GM23338 (cell line): ENCODE results near the gene NGEF. TPM values are rescaled to one million over a fixed set of nuclear protein-coding genes. Genes with fewer than 3 reads are reported as not detected.

Experiments used
- ATAC-seq: fragments of 200-7000 bp; cut with Tn5 transposase; 3 replicates; pipeline ENCODE4 v1.9.1; 2020
- DNase-seq: peaks from one replicate; pipeline ENCODE4 v3.0.0-alpha.2; 2015; ENCODE audit warnings: low spot score
- H2AFZ ChIP-seq: fragments of 200-600 bp; sonication (generic); 2 replicates; pipeline ENCODE4 v1.8.0; 2016; ENCODE audit warnings: antibody characterized with exemption, mild to moderate bottlenecking, moderate library complexity
- H3F3A ChIP-seq: fragments of 200-600 bp; sonication (generic); replicated peaks from 2 replicates; pipeline ENCODE4 v1.8.0; 2017; ENCODE audit warnings: antibody characterized with exemption, mixed run types, low read depth
- H3K27ac ChIP-seq: fragments of 200-600 bp; sonication (generic); 2 replicates; pipeline ENCODE4 v1.6.1; 2016; ENCODE audit warnings: low read depth
- H3K27me3 ChIP-seq: fragments of 200-600 bp; sonication (generic); 2 replicates; pipeline ENCODE4 v1.8.0; 2016; ENCODE audit warnings: mild to moderate bottlenecking, mixed run types, moderate library complexity; ENCODE audit not compliant: insufficient read depth
- H3K36me3 ChIP-seq: fragments of 200-600 bp; sonication (generic); 2 replicates; pipeline ENCODE4 v1.8.0; 2016; ENCODE audit warnings: mild to moderate bottlenecking; ENCODE audit not compliant: insufficient read depth
- H3K4me1 ChIP-seq: fragments of 200-600 bp; sonication (generic); 2 replicates; pipeline ENCODE4 v1.8.0; 2016; ENCODE audit warnings: mild to moderate bottlenecking, moderate library complexity; ENCODE audit not compliant: insufficient read depth
- H3K4me2 ChIP-seq: fragments of 200-600 bp; sonication (generic); 2 replicates; pipeline ENCODE4 v1.7.1; 2017; ENCODE audit warnings: mixed run types
- H3K4me3 ChIP-seq: fragments of 200-600 bp; sonication (generic); 2 replicates; pipeline ENCODE4 v1.6.1; 2016; ENCODE audit warnings: mixed run types
- H3K79me2 ChIP-seq: fragments of 200-600 bp; sonication (generic); replicated peaks from 2 replicates; pipeline ENCODE4 v1.8.0; 2017; ENCODE audit warnings: mild to moderate bottlenecking; ENCODE audit not compliant: insufficient read depth
- H3K9me2 ChIP-seq: fragments of 200-600 bp; sonication (generic); 2 replicates; pipeline ENCODE4 v1.8.0; 2017; ENCODE audit not compliant: insufficient read depth
- H4K20me1 ChIP-seq: fragments of 200-600 bp; sonication (generic); replicated peaks from 2 replicates; pipeline ENCODE4 v1.8.0; 2017; ENCODE audit warnings: mild to moderate bottlenecking; ENCODE audit not compliant: insufficient read depth
- H3K27ac Mint-ChIP-seq: 2 replicates; pipeline ENCODE4 v1.8.0; 2020; ENCODE audit warnings: inconsistent platforms, mild to moderate bottlenecking, moderate library complexity, mixed read lengths
- H3K27me3 Mint-ChIP-seq: 3 replicates; pipeline ENCODE4 v1.8.0; 2022; ENCODE audit warnings: low read depth, mild to moderate bottlenecking, moderate library complexity, mixed read lengths, inconsistent platforms; ENCODE audit not compliant: insufficient read depth, poor library complexity
- H3K36me3 Mint-ChIP-seq: 3 replicates; pipeline ENCODE4 v1.8.0; 2021; ENCODE audit warnings: low read depth, mild to moderate bottlenecking, inconsistent platforms, moderate library complexity, mixed read lengths
- H3K4me1 Mint-ChIP-seq: 3 replicates; pipeline ENCODE4 v1.8.0; 2020; ENCODE audit warnings: mild to moderate bottlenecking, inconsistent platforms, mixed read lengths
- H3K4me3 Mint-ChIP-seq: 3 replicates; pipeline ENCODE4 v1.8.0; 2021; ENCODE audit warnings: moderate library complexity, mild to moderate bottlenecking, inconsistent platforms, mixed read lengths
- H3K9me3 Mint-ChIP-seq: 3 replicates; pipeline ENCODE4 v1.8.0; 2020; ENCODE audit warnings: moderate library complexity, mild to moderate bottlenecking, inconsistent platforms, mixed read lengths
- EZH2phosphoT487 ChIP-seq: fragments of 200-600 bp; sonication (generic); IDR thresholded peaks from one replicate; pipeline ENCODE4 v1.8.1; 2018; ENCODE audit warnings: antibody characterized with exemption; ENCODE audit not compliant: unreplicated experiment
- JUNB ChIP-seq: IDR thresholded peaks from one replicate; pipeline ENCODE4 v1.6.1; 2016; ENCODE audit warnings: antibody characterized with exemption; ENCODE audit not compliant: unreplicated experiment
- POLR2AphosphoS5 ChIP-seq: IDR thresholded peaks from 2 replicates; pipeline ENCODE4 v1.6.1; 2016; ENCODE audit warnings: antibody characterized with exemption, low read depth
- STAT1 ChIP-seq: IDR thresholded peaks from one replicate; pipeline ENCODE4 v1.6.1; 2016; ENCODE audit warnings: antibody characterized with exemption; ENCODE audit not compliant: unreplicated experiment
- ZNF331 ChIP-seq: fragments of 250-450 bp; sonication (Bioruptor Pico); IDR thresholded peaks from 2 replicates; pipeline ENCODE4 v1.5.0; 2020; ENCODE audit warnings: low read depth, mild to moderate bottlenecking, moderate library complexity
- polyA plus RNA-seq: library from polyadenylated mRNA; unstranded; fragments of >200 nt; fragmentation: Nextera tagmentation; extraction: Ambion mirVana; gene quantifications from 2 replicates; pipeline ENCODE4 v1.2.1, GENCODE V29; 2016
- total RNA-seq: library from RNA; depleted of rRNA; stranded (reverse); fragments of >200 nt; shearing (Covaris generic); gene quantifications from 2 replicates; pipeline ENCODE4 v1.2.3, GENCODE V29; 2014
- TF ChIP-seq, protein P1 (sequence below): fragments of 250-450 bp; sonication (Bioruptor Pico); IDR thresholded peaks from 2 replicates; pipeline ENCODE4 v1.5.0; 2020; ENCODE audit warnings: mild to moderate bottlenecking, moderate library complexity

Gene NGEF
- total and polyA plus RNA-seq, 2 experiments from 2014 or later: 1.8 to 5.4 TPM

DNA sequence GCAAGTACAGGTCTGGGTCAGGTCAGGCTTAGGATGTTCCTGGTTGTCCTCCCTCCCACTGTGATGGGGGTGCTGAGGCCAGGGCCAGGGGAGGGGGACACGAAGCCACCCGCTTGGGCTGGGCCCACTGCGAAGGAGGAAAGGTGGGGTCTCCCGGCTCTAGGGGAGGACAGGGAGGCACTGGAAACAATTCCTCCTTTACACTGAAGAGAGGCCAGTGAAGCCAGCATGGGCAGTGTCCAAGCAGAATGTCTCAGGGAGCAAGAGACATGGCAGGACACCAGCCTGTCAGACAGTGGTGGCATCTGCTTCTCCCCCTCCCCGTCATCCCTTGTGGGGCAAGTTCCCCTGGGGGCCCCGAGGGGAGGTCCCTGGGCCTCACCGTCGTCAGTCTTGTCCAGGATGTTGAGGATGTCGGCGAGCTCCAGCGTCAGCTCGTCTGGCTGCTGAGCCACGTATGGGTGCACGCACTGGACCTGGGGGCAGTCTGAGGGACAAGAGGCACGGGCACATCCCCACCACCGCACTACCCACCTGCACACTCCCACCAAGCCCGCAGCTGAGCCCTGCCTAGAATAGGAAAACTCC lies 132.2 kb downstream of the NGEF start (continued):
- TF ChIP-seq, protein P1, sequence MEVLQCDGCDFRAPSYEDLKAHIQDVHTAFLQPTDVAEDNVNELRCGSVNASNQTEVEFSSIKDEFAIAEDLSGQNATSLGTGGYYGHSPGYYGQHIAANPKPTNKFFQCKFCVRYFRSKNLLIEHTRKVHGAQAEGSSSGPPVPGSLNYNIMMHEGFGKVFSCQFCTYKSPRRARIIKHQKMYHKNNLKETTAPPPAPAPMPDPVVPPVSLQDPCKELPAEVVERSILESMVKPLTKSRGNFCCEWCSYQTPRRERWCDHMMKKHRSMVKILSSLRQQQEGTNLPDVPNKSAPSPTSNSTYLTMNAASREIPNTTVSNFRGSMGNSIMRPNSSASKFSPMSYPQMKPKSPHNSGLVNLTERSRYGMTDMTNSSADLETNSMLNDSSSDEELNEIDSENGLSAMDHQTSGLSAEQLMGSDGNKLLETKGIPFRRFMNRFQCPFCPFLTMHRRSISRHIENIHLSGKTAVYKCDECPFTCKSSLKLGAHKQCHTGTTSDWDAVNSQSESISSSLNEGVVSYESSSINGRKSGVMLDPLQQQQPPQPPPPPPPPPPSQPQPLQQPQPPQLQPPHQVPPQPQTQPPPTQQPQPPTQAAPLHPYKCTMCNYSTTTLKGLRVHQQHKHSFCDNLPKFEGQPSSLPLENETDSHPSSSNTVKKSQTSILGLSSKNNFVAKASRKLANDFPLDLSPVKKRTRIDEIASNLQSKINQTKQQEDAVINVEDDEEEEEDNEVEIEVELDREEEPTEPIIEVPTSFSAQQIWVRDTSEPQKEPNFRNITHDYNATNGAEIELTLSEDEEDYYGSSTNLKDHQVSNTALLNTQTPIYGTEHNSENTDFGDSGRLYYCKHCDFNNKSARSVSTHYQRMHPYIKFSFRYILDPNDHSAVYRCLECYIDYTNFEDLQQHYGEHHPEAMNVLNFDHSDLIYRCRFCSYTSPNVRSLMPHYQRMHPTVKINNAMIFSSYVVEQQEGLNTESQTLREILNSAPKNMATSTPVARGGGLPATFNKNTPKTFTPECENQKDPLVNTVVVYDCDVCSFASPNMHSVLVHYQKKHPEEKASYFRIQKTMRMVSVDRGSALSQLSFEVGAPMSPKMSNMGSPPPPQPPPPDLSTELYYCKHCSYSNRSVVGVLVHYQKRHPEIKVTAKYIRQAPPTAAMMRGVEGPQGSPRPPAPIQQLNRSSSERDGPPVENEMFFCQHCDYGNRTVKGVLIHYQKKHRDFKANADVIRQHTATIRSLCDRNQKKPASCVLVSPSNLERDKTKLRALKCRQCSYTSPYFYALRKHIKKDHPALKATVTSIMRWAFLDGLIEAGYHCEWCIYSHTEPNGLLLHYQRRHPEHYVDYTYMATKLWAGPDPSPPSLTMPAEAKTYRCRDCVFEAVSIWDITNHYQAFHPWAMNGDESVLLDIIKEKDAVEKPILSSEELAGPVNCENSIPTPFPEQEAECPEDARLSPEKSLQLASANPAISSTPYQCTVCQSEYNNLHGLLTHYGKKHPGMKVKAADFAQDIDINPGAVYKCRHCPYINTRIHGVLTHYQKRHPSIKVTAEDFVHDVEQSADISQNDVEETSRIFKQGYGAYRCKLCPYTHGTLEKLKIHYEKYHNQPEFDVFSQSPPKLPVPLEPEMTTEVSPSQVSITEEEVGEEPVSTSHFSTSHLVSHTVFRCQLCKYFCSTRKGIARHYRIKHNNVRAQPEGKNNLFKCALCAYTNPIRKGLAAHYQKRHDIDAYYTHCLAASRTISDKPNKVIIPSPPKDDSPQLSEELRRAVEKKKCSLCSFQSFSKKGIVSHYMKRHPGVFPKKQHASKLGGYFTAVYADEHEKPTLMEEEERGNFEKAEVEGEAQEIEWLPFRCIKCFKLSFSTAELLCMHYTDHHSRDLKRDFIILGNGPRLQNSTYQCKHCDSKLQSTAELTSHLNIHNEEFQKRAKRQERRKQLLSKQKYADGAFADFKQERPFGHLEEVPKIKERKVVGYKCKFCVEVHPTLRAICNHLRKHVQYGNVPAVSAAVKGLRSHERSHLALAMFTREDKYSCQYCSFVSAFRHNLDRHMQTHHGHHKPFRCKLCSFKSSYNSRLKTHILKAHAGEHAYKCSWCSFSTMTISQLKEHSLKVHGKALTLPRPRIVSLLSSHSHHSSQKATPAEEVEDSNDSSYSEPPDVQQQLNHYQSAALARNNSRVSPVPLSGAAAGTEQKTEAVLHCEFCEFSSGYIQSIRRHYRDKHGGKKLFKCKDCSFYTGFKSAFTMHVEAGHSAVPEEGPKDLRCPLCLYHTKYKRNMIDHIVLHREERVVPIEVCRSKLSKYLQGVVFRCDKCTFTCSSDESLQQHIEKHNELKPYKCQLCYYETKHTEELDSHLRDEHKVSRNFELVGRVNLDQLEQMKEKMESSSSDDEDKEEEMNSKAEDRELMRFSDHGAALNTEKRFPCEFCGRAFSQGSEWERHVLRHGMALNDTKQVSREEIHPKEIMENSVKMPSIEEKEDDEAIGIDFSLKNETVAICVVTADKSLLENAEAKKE (CRISPR knock-in tag): no peak
- TF ChIP-seq STAT1 (no peak), EZH2phosphoT487 (no peak), ZNF331 (CRISPR knock-in tag) (no peak), JUNB (no peak)

GRCh38 chr2:232879618-232880494 lies 133.2 kb downstream of the NGEF start:
- Histone ChIP-seq H2AFZ (no peak overlapping the region), H3K4me3 (no peak overlapping the region), H3K79me2 (no peaks in the 10 kb centered on the region), H3K27ac (no peak overlapping the region), H3F3A (no peaks in the 10 kb centered on the region), H4K20me1 (no peaks in the 10 kb centered on the region), H3K4me2 (no peak overlapping the region), H3K27me3 (peaks cover 28% of the 10 kb centered on the region), H3K9me2 (no peaks in the 10 kb centered on the region), H3K36me3 (no peaks in the 10 kb centered on the region), H3K4me1 (no peaks in the 10 kb centered on the region; the same call in 1 of the 2 replicates)
- no peak for ATAC-seq
- H3K9me3 Mint-ChIP-seq: no peaks in the 10 kb centered on the region
- DNase-seq: no peak
- H3K4me1 Mint-ChIP-seq: no peaks in the 10 kb centered on the region; the same call in 2 of the 3 replicates
- peaks cover 19% of the 10 kb centered on the region for H3K27me3 Mint-ChIP-seq
- no peaks in the 10 kb centered on the region for H3K36me3 Mint-ChIP-seq
- no peak overlapping the region for H3K27ac Mint-ChIP-seq
- no peak for TF ChIP-seq POLR2AphosphoS5
- H3K4me3 Mint-ChIP-seq: no peak overlapping the region
